ENCODE data around the gene AKAP11. TPM values are rescaled to one million over a fixed set of nuclear protein-coding genes. Genes with fewer than 3 reads are reported as not detected.

Gene AKAP11
- total and polyA plus RNA-seq, 4 donors = 35.5 to 114 (median 48.0) TPM

DNA sequence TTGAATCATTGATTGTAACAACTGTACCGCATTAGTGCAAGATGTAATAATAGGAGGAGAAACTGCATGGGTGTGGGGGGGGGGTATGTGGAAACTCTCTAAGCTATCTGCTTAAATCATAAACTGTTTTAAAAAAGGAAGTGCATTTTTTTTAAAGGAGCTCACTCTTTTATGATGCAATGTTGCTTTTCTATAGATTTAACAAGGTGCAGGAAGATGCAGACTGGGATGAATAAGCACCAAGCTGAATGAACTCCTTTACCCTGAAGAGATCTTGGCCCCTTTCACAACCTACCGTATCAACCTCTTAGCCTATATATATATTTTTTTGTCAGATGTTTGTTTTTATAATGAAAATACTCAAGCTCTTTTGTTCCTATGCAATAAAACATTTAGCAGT is 95.9 kb downstream of the AKAP11 start:
- no CpG with 5 or more reads among the region's 2 CpGs for WGBS (ENCODE audit: insufficient coverage)
- Histone ChIP-seq H3K36me3 (ENCODE audit: control insufficient read depth, insufficient read depth, low read length) (no peaks in the 10 kb centered on the region), H3K9me3 (ENCODE audit: control insufficient read depth, insufficient read depth, low read length) (no peaks in the 10 kb centered on the region), H3K27me3 (ENCODE audit: control insufficient read depth, insufficient read depth, low read length) (no peaks in the 10 kb centered on the region), H3K4me3 (ENCODE audit: low read depth, low read length) (no peak overlapping the region), H3K27ac (ENCODE audit: low read depth, low read length) (no peak overlapping the region), H3K4me1 (ENCODE audit: control insufficient read depth, insufficient read depth, low read length) (no peaks in the 10 kb centered on the region)
- DNase-seq (ENCODE audit: low read depth in 4 of 6, low spot score in 6 of 6) = no peak

GRCh38 chr13:42369071-42369797 is 97.3 kb downstream of the AKAP11 start:
- Histone ChIP-seq H3K4me1 (ENCODE audit: control insufficient read depth, insufficient read depth, low read length) (no peaks in the 10 kb centered on the region), H3K9me3 (ENCODE audit: control insufficient read depth, insufficient read depth, low read length) (no peaks in the 10 kb centered on the region), H3K27ac (ENCODE audit: low read depth, low read length) (no peak overlapping the region), H3K4me3 (ENCODE audit: low read depth, low read length) (no peak overlapping the region), H3K27me3 (ENCODE audit: control insufficient read depth, insufficient read depth, low read length) (no peaks in the 10 kb centered on the region), H3K36me3 (ENCODE audit: control insufficient read depth, insufficient read depth, low read length) (no peaks in the 10 kb centered on the region)
- DNase-seq (ENCODE audit: low read depth in 4 of 6, low spot score in 6 of 6) = no peak
- 94% methylated on average over 8 of the region's 8 CpGs for WGBS (ENCODE audit: insufficient coverage)

- Histone ChIP-seq H3K9me3 (ENCODE audit: control insufficient read depth, insufficient read depth, low read length) (no peaks in the 10 kb centered on the region), H3K27me3 (ENCODE audit: control insufficient read depth, insufficient read depth, low read length) (no peaks in the 10 kb centered on the region), H3K27ac (ENCODE audit: low read depth, low read length) (no peak overlapping the region), H3K4me1 (ENCODE audit: control insufficient read depth, insufficient read depth, low read length) (no peaks in the 10 kb centered on the region), H3K36me3 (ENCODE audit: control insufficient read depth, insufficient read depth, low read length) (no peaks in the 10 kb centered on the region), H3K4me3 (ENCODE audit: low read depth, low read length) (no peak overlapping the region)
- no peak for DNase-seq (ENCODE audit: low read depth in 4 of 6, low spot score in 6 of 6)
- WGBS (ENCODE audit: insufficient coverage) = 93% methylated on average over 2 of the region's 6 CpGs
Measured at GRCh38 chr13:42370229-42370628, 98.3 kb downstream of the AKAP11 start.

Other genes starting within 250 kb of the AKAP11 start
- gene DGKH, start 223.5 kb upstream of the AKAP11 start, total RNA-seq = 10 to 100 TPM in 1 of 2 donors, 1 to 10 TPM in 1; 8.4 to 49.5 TPM
- 1 to 10 TPM; 3.8 to 4.2 TPM for gene DGKH, start 223.5 kb upstream of the AKAP11 start, polyA plus RNA-seq (ENCODE audit: insufficient read length in 2 of 2)